ENCODE results near the gene PTPRR.

DNA sequence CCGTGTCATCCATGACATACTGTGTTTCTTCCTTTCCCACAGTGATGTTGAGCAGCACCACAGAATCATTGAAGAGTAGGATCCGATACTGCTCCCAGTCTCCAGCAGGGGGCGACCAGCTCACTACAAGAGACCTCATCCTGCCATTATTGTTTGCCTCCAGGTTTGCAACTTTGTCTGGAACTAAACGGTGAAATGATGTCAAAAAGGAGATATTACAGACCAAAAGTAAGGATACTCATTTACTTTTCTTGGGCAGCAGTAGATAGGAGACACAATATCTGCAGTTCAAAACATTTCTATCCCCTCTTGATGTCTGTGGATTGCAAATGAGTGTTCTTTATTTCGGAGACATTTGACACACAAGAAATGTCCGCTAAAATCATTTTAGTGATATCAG, 330.5 kb downstream of the PTPRR start:
- no peak for TF ChIP-seq FOXA1 (IDR thresholded peaks at IDR 0.05)
- TF ChIP-seq, protein P1, sequence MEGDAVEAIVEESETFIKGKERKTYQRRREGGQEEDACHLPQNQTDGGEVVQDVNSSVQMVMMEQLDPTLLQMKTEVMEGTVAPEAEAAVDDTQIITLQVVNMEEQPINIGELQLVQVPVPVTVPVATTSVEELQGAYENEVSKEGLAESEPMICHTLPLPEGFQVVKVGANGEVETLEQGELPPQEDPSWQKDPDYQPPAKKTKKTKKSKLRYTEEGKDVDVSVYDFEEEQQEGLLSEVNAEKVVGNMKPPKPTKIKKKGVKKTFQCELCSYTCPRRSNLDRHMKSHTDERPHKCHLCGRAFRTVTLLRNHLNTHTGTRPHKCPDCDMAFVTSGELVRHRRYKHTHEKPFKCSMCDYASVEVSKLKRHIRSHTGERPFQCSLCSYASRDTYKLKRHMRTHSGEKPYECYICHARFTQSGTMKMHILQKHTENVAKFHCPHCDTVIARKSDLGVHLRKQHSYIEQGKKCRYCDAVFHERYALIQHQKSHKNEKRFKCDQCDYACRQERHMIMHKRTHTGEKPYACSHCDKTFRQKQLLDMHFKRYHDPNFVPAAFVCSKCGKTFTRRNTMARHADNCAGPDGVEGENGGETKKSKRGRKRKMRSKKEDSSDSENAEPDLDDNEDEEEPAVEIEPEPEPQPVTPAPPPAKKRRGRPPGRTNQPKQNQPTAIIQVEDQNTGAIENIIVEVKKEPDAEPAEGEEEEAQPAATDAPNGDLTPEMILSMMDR (IDR thresholded peaks at IDR 0.05; ENCODE audit: low read depth, low read length, missing input control) = peak; percentile 72
- TF ChIP-seq GABPA (IDR thresholded peaks at IDR 0.05 in 1 of 2, conservative IDR thresholded peaks at IDR 0.05 in 1 of 2) = no peak
- TF ChIP-seq, protein P2, sequence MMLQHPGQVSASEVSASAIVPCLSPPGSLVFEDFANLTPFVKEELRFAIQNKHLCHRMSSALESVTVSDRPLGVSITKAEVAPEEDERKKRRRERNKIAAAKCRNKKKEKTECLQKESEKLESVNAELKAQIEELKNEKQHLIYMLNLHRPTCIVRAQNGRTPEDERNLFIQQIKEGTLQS (IDR thresholded peaks at IDR 0.05) = no peak
- no peak for TF ChIP-seq HNF4G (IDR thresholded peaks at IDR 0.05)
- TF ChIP-seq, protein P3, sequence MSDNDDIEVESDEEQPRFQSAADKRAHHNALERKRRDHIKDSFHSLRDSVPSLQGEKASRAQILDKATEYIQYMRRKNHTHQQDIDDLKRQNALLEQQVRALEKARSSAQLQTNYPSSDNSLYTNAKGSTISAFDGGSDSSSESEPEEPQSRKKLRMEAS (IDR thresholded peaks at IDR 0.05) = no peak

All from liver (tissue), 3 donors.